Left ventricle myocardium inferior (tissue), 1 donor: Measurements from ENCODE around the gene FBN1. TPM values are rescaled to one million over a fixed set of nuclear protein-coding genes. Genes with fewer than 3 reads are reported as not detected.

Source experiments
- DNase-seq: peaks from one replicate; pipeline ENCODE4 v3.0.0-alpha.2; 2020
- H3K27ac ChIP-seq: fragments of 200-600 bp; replicated peaks from 2 replicates; pipeline ENCODE4 v1.8.0; 2021
- H3K27me3 ChIP-seq: fragments of 200-600 bp; 2 replicates; pipeline ENCODE4 v1.8.0; 2021; ENCODE audit warnings: low read depth
- H3K36me3 ChIP-seq: fragments of 200-600 bp; 2 replicates; pipeline ENCODE4 v1.8.0; 2021
- H3K4me1 ChIP-seq: fragments of 200-600 bp; 2 replicates; pipeline ENCODE4 v1.8.0; 2021
- H3K4me3 ChIP-seq: fragments of 200-600 bp; 2 replicates; pipeline ENCODE4 v1.8.0; 2021; ENCODE audit warnings: mild to moderate bottlenecking, moderate library complexity
- H3K9me3 ChIP-seq: fragments of 200-600 bp; replicated peaks from 2 replicates; pipeline ENCODE4 v1.8.0; 2021
- CTCF ChIP-seq: fragments of 200-600 bp; IDR thresholded peaks from 2 replicates; pipeline ENCODE4 v1.8.0; 2021; ENCODE audit warnings: antibody characterized with exemption, mild to moderate bottlenecking, borderline replicate concordance
- intact Hi-C: fragments of 100-400 bp; cut with micrococcal nuclease; formaldehyde crosslinking; loops from one replicate; pipeline ENCODE4 v1.11.0; 2022
- total RNA-seq: library from RNA; stranded (reverse); fragmentation: NEBNext Ultra II Directional; extraction: Animal tissue kit (Norgen Biotek cat#: 25700); gene quantifications from one replicate; pipeline ENCODE4 v1.2.1, GENCODE V29; 2021
- donor health status: DM: no; HTN: yes; CAD: no; lungs with severe emphysema.

Gene FBN1
- total RNA-seq, 1 donor from 2014 or later = 45.5 TPM

- Histone ChIP-seq H3K9me3 (no peaks in the 10 kb centered on the region), H3K27ac (no peak overlapping the region), H3K4me1 (no peaks in the 10 kb centered on the region), H3K36me3 (no peaks in the 10 kb centered on the region), H3K4me3 (no peak overlapping the region), H3K27me3 (peaks cover 23% of the 10 kb centered on the region)
- no peak for DNase-seq
- no peak for TF ChIP-seq CTCF
- intact Hi-C loops = no loop called here
Observed at GRCh38 chr15:48375767-48376166, 269.7 kb downstream of the FBN1 start.

GRCh38 chr15:48374472-48374871 is 271.0 kb downstream of the FBN1 start:
- DNase-seq = no peak
- intact Hi-C loops = no loop called here
- TF ChIP-seq CTCF = no peak
- no peaks in the 10 kb centered on the region for H3K9me3 ChIP-seq
- H3K27ac ChIP-seq = no peak overlapping the region
- H3K27me3 ChIP-seq = peaks cover 23% of the 10 kb centered on the region
- H3K4me1 ChIP-seq = no peaks in the 10 kb centered on the region
- no peak overlapping the region for H3K4me3 ChIP-seq
- H3K36me3 ChIP-seq = no peaks in the 10 kb centered on the region

GRCh38 chr15:48373821-48374451 is 271.6 kb downstream of the FBN1 start:
- Histone ChIP-seq H3K27ac (no peak overlapping the region), H3K9me3 (no peaks in the 10 kb centered on the region), H3K36me3 (no peaks in the 10 kb centered on the region), H3K4me1 (no peaks in the 10 kb centered on the region), H3K27me3 (peaks cover 23% of the 10 kb centered on the region), H3K4me3 (no peak overlapping the region)
- DNase-seq = peak; percentile 23
- no peak for TF ChIP-seq CTCF
- intact Hi-C loops = no loop called here

GRCh38 chr15:48371961-48372360 is 273.5 kb downstream of the FBN1 start:
- no peaks in the 10 kb centered on the region for H3K36me3 ChIP-seq
- H3K4me1 ChIP-seq = no peaks in the 10 kb centered on the region
- peaks cover 23% of the 10 kb centered on the region for H3K27me3 ChIP-seq
- TF ChIP-seq CTCF = no peak
- H3K9me3 ChIP-seq = no peaks in the 10 kb centered on the region
- DNase-seq = no peak
- no peak overlapping the region for H3K27ac ChIP-seq
- H3K4me3 ChIP-seq = no peak overlapping the region
- intact Hi-C loops = no loop called here

- Histone ChIP-seq H3K4me1 (no peaks in the 10 kb centered on the region), H3K9me3 (no peaks in the 10 kb centered on the region), H3K27me3 (peaks cover 23% of the 10 kb centered on the region), H3K36me3 (no peaks in the 10 kb centered on the region), H3K27ac (no peak overlapping the region), H3K4me3 (no peak overlapping the region)
- DNase-seq = no peak
- no peak for TF ChIP-seq CTCF
- intact Hi-C loops = no loop called here
Observed at GRCh38 chr15:48371550-48371949, 274.0 kb downstream of the FBN1 start.
